Measurements from ENCODE around the gene P3H4.
"Not testable (repeated sequence)": the region's sequence is repeated elsewhere in the genome, so short reads cannot be mapped to it uniquely, and the experiment has no call there.

Gene P3H4, protein sequence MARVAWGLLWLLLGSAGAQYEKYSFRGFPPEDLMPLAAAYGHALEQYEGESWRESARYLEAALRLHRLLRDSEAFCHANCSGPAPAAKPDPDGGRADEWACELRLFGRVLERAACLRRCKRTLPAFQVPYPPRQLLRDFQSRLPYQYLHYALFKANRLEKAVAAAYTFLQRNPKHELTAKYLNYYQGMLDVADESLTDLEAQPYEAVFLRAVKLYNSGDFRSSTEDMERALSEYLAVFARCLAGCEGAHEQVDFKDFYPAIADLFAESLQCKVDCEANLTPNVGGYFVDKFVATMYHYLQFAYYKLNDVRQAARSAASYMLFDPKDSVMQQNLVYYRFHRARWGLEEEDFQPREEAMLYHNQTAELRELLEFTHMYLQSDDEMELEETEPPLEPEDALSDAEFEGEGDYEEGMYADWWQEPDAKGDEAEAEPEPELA

DNA sequence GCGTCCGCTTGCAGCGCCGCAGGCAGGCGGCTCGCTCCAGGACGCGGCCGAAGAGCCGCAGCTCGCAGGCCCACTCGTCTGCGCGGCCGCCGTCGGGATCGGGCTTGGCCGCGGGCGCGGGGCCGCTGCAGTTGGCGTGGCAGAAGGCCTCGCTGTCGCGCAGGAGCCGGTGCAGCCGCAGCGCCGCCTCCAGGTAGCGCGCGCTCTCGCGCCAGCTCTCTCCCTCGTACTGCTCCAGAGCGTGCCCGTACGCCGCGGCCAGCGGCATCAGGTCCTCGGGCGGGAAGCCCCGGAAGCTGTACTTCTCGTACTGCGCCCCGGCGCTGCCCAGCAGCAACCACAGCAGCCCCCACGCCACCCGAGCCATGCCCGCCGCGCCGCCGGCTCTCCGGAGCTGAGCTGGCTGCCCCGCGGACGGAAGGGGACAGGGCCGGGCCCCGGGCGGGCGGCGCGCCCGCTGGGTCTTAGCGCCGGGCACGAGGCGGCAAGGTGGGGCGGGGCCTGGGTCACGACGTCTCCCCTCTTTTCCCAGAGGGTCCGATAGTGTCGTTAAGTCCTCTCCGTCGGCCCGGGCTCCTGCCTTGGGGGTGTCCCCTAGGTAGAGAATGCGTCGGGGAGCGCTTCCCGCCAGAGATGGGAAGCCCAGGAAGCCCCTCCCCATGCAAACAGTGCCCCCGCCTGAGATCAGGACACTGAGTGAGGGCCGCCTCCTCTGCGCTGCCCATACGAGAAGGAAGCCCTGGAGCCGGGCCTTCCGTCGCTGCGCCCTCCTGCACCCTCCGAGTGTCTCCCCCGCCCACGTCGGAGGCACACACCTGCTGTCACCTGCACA lies at the start of gene P3H4:
P3H4 (minus strand) TSS at position 401 of the 832 bp plus-strand sequence; CDS start at position 367, 34 bp downstream.
- DNase-seq (ENCODE audit: low read depth), result peak; percentile 43

DNA sequence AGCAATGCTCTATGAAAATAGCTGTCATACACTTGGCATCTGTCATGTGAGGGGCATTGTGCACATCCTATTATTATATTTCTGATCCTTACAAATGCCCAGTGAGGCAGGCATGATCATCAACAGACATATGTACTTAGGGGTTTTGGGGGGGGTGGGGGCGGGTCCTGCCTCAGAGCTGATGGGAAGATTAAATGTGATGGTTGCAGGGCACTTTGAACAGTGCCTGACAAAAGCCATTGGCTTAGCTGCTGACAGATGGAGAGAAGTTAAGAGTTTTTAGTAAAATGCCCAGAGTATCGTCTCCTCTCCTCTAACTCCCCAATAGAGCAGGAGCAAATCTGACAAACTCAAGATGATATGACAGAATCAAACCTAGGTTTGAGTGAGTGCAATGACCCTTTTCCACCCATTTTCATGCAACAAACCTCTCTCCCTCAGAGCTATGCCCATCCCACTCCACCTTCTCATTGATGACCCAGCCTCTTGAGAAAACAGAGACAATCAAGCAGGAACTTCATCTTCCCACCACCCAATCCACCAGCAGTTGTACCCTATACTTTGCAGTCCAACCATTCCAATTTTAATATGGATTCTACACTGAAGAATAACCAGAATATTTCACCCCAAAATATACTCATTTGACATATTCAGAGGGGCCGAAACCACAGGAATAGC lies 48.6 kb upstream of the P3H4 start:
- no peak for DNase-seq (ENCODE audit: low read depth)

DNA sequence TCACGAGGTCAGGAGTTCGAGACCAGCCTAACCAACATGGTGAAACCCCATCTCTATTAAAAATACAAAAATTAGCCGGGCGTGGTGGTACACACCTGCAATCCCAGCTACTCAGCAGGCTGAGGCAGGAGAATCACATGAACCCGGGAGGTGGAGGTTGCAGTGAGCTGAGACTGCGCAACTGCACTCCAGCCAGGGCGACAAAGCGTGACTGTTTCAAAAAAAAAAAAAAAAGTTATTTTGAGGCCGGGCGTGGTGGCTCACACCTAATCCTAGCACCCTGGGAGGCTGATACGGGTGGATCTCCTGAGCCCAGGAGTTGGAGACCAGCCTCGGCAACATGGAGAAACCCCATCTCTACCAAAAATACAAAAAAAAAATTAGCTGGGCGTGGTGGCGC lies 39.6 kb upstream of the P3H4 start:
- not testable (repeated sequence) for DNase-seq (ENCODE audit: low read depth)

DNA sequence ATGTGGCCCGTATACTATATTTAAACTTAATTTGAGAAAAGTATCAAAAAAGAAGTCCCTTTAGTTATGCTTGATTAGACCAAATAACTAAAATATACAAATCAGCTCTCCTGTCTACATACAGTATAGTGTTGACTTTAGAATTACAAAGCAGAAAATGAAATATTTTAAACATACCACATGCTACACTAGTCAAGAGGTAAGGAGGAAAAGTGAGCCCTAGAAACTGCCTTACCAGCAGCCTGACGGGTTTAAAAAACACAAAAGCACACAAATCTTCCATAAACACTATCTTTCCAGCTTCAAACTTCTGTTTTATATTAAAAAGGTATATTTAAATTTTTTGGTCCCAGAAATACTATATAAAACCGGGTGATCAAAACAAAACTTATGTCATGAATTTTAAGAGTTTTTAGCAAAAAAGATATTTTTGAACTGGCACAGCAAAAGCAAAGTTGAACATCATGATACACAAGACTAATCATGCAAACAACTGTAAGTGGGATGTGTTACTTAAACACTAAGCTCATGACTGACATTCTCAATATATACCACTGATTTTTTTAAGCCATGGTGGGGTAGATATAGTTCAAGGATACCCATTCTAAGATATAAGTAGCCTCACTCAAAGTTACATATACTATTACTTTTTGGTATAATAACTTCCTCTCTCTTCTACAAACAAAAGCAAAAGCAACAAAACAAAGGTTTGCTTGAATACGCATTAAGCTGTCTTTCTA lies 37.7 kb upstream of the P3H4 start:
- DNase-seq (ENCODE audit: low read depth), result no peak

DNA sequence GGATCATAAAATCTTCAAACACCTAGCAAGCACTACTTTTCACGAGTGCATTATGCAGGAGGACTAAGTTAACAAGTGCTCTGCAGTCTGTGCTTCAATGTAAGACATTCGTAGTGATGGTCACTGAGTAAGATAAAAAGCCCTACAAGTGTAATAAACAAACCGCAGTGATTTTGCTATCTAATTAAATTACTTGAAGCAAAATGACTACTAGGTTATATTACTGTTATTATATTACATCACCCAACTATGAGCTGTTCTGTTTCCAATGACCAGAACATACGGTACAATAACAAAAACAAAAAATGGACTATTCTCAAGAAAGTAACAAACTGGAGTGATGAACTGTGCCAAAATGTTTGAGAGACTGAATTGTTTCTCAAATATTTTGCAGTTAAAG lies 37.0 kb upstream of the P3H4 start:
- DNase-seq (ENCODE audit: low read depth), result no peak

DNA sequence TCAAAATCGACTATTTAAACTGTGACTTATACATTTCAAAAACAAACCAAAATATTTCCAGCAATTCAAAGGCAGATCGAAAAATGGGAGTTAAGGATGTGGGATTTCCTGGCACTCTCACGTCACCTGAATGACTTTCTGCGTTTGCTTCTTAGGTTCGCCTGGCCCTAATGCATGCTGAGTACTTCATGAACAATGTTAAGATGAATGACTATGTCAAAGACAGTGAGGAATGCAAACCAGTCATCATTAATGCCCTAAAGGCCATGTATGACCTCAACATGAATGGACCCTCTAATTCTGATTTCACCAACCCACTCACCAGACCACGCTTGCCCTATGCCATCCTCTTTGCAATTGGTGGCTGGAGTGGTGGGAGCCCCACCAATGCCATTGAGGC lies 33.2 kb upstream of the P3H4 start:
- DNase-seq (ENCODE audit: low read depth), result no peak

DNA sequence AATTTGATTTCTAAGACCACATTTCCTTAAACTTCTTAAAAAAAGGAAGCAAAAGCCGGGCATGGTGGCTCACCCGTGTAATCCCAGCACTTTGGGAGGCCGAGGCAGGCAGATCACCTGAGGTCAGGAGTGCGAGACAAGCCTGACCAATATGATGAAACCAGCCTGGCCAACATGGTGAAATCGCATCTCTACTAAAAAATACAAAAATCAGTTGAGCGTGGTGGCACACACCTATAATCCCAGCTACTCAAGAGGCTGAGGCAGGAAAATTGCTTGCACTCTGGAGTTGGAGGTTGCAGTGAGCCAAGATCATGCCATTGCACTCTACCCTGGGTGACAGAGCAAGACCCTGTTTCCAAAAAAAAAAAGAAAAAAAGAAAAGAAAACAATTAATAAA lies 29.0 kb upstream of the P3H4 start:
- DNase-seq (ENCODE audit: low read depth), result not testable (repeated sequence)

DNA sequence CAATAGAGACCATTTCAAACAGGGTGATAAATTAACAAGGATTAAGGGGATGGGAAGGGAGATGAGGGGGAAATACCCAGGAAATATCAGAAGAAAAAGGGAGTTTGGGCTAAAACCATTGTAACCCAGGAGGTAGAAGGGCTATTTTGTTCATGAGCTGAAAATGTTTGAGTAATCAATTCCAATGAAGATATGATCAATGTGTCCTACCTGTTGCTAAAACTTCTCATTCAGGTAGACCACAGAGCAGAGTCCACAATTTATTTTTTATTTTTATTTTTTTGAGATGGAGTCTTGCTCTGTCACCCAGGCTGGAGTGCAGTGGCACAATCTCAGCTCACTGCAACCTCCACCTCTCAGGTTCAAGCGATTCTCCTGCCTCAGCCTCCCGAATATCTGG lies 27.7 kb upstream of the P3H4 start:
- DNase-seq (ENCODE audit: low read depth), result not testable (repeated sequence)

DNA sequence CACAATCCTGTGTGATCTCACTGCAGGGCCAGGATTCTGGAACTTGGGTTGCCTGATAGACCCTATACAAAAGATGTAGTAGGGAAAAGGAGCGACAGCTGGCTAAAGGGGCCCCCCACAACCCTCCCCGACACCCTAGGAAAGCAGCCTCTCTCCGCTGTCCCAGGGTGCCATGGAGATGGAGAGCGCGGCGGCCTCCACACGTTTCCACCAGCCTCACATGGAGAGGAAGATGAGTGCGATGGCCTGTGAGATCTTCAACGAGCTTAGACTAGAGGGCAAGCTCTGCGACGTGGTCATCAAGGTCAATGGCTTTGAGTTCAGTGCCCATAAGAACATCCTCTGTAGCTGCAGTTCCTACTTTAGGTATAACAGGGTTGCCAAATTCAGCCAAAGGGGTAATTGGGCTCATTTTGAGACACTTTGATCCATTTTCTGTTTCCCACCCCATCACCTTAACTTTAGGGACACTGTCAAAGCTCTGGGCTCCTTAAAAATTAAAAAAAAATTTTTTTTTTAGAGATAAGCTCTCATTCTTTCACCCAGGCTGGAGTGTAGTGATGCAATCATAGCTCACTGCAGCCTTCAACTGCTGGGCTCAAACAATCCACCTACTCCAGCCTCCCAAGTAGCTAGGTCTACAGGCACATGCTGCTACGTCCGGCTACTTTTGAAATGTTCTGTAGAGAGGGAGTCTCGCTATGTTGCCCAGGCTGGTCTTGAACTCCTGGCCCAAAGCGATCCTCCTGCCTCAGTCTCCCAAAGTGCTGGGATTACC lies 26.2 kb upstream of the P3H4 start, which contains the start of gene KLHL10:
KLHL10 (plus strand) TSS at position 65 of the 778 bp plus-strand sequence; CDS start at position 173, 108 bp downstream.
- DNase-seq (ENCODE audit: low read depth), result no peak

DNA sequence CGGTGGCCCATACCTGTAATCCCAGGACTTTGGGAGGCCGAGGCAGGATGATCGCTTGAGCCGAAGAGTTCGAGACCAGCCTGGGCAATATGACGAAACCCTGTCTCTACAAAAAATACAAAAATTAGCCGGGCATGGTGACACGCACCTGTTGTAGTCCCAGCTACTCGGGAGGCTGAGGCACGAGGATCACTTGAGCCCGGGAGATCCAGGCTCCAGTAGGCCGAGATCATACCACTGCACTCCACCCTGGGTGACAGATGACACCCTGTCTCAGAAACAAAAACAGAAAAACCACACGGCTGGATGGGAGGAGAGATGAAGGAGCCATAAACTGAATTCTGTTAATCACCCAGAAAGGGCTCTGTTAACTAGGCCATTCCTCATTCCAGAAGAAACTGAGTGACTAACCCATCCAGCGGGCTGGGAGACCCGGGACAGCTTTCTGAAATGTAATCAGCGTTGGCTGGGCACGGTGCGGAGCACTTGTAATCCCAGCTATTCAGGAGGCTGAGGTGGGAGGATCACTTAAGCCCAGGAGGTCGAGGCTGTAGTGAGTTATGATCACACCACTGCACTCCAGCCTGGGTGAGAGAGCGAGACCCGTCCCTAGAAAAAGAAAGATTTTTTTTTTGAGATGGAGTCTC lies 24.9 kb upstream of the P3H4 start:
- DNase-seq (ENCODE audit: low read depth), result no peak

DNA sequence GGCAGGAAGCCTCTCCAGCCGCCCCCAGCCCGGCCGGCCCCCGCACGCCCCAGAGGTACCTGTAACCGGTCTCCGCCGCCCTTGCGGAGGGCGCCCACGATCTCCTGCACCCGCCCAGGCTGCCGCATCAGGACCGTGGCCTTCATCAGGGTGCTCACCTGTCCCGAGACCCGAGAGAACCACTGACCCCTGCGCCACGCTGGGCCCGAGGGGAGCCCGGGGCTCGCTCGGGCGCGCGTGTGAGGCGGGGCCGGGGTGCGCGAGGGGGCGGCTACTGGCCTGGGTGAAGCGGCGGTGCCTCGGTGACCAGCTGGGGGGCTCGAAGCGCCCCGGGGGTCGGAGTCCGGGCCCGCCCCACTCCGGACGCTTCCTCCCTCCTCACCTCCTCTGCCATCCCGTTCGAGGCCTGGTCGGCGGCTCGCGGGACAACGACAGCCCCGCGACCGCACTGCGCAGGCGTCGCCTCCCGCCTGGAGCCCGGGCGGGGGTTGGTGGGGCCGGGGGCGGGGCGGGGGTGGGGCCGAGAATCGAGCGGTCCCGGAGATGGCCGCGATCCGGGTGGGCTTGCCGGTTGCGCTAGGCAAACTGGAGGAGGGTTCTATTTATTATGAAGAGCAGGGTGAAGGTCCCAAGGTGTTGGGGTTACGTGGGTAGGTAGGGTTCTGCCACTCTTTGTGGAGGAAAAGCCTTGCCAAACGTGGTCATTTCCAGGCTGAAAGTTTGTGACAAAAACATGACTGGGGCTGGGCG lies 24.2 kb upstream of the P3H4 start, which contains the start of gene NT5C3B:
NT5C3B (minus strand) TSS at position 433 of the 750 bp plus-strand sequence; CDS start at position 394, 39 bp downstream.
- peak; percentile 36 for DNase-seq (ENCODE audit: low read depth)

DNA sequence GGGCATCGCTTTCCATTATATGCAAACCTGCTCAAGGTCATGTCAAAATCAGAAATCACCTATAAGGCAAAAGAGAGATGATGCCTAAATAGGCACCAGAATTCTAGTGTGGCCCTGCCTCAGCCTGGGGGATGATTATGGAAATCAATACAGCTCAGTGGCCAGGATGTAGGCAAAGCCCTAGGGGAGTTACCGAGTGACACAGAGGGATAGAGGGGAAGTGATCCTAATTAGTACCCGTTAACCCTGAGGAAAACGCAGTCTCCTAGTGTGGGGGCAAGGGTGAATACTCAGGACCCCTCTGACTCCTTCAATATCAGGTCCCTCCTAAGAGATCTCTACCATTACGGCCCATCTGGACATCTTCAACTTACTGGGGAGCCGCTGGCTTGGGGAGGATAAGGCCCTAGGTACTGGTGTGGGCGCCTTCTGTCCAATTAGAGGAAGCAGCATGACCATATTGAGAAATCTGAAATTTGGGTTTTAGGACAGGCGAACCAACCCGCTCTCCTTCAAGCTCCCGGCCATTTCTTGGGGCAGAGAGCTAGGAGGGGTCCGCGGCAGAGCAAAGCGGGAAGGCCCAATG lies 23.6 kb upstream of the P3H4 start:
- no peak for DNase-seq (ENCODE audit: low read depth)

DNA sequence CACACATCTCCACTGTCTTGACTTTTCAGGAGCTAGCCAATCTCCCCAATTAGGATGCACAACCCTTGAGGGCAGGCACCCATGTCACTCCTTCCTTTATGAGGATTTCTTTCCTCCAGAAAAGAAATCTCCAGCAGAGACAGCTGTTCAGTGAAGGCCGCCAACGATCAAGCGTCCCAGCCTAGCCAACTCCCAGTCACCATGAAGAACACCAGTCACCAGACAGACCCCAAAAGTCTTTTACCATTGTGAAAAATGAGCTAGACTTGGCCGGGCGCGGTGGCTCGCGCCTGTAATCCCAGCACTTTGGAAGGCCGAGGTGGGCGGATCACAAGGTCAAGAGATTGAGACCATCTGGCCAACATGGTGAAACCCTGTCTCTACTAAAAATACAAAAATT lies 18.2 kb upstream of the P3H4 start:
- DNase-seq (ENCODE audit: low read depth), result not testable (repeated sequence)

DNA sequence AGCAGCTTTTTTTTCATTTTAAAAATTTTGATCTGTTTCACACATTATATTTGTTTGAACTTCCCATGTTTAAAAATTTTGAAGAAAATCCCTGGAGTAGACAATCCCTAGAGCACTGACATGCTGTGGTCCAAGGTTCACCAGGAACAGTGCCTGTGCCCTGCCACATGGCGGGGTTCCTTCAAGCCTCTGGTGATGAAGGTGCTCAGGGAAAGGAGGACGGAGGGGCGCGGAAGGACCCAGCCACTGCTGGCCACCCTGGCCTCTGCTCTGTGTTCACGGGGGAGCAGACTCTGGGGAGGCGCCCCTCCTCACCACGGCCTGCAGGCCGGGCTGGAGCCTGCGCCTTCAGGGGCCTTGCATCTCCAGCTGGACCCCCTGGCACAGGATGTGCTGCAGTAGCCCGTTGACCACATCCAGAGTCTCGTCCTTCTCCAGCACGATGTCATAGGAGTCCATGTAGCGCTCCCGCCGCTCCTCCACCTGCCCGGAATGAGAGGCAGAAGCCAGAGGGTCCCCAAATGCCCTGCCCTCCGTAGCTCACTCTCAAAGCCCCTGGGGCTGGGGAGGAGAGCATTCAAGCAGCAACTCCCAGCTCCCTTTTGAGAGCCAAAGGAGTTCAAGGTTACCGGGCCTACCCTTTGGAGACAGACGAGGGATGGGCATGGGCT lies 13.6 kb upstream of the P3H4 start:
- DNase-seq (ENCODE audit: low read depth), result no peak

DNA sequence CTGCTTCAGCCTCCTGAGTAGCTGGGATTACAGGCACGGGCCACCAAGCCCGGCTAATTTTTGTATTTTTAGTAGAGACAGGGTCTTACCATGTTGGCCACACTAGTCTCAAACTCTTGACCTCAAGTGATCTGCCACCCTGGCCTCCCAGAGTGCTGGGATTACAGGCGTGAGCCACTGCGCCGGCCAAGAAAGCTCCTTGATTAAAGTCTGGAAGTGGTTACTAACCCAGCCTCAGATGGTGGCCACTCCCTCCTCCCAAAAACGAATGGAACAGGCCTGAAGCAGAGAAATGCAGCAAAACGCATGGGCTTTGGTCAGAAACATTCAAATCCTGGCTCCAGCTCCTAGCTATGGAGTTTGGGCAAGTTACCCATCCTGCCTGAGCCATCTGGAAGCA lies 12.3 kb upstream of the P3H4 start:
- no peak for DNase-seq (ENCODE audit: low read depth)

DNA sequence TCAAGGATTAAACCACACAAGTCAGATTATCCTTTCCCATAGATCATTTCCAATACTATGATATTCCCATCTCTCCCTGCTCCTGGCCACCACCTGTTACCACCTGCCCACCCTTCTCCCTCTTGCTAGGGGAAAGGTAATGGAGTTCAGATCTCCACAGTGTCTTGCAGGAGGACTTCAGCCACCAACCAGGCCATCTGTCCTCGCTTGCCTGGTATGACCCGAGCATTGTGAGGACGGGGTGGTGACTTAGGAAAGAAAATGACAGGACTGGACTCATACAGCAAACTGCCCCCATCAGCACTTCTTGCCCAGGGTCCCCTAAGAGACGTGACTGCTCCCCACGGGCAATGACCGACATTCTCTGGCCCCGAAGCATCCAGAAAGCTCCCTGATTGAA lies 11.8 kb upstream of the P3H4 start:
- DNase-seq (ENCODE audit: low read depth), result no peak

DNA sequence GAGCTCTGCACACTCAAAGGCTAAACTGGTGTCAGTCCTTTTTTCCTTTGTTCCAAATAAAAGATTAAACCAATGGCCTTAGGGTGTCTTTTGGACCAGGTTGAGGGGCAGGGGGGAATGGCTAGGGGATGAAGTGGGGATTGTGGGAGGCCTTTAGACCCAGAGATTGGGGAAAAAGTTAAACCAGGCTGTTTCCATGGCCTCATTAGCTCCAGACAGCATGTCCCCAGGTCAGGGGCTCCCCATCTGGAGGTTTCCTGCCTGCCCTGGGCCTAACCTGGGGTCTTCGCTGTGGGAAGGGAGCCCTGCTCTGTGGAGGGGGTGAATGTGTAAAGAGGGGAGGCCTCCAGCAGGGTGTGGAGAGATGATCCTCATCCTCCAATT lies 11.4 kb upstream of the P3H4 start:
- DNase-seq (ENCODE audit: low read depth), result no peak
